HG03097 (cell line): ENCODE data around the gene TLCD1.

Experiments used
- ATAC-seq: cut with Tn5 transposase; IDR thresholded peaks from one replicate; pipeline ENCODE4 v1.9.1; 2021; ENCODE audit not compliant: unreplicated experiment, low FRiP score

Gene TLCD1

GRCh38 chr17:28715217-28715616 lies 10.8 kb downstream of the TLCD1 start:
- no peak for ATAC-seq

GRCh38 chr17:28714281-28714680 lies 11.8 kb downstream of the TLCD1 start:
- no peak for ATAC-seq

- ATAC-seq: no peak
Observed at GRCh38 chr17:28712705-28713415, 13.2 kb downstream of the TLCD1 start.

GRCh38 chr17:28712032-28712704 lies 13.9 kb downstream of the TLCD1 start:
- no peak for ATAC-seq

GRCh38 chr17:28711723-28712031 lies 14.4 kb downstream of the TLCD1 start, which contains the start of gene PROCA1:
Gene PROCA1, minus strand, starts transcription at chr17:28711888. Its CDS starts 228 bp downstream, at chr17:28711660.
- peak; percentile 2 for ATAC-seq

GRCh38 chr17:28710861-28711722 lies 14.9 kb downstream of the TLCD1 start:
- peak; percentile 60 for ATAC-seq

- no peak for ATAC-seq
Observed at GRCh38 chr17:28707339-28707720, 18.7 kb downstream of the TLCD1 start.

- no peak for ATAC-seq
Observed at GRCh38 chr17:28706471-28707338, 19.3 kb downstream of the TLCD1 start.

- ATAC-seq: no peak
Observed at GRCh38 chr17:28705728-28706334, 20.2 kb downstream of the TLCD1 start.

GRCh38 chr17:28705074-28705659 lies 20.9 kb downstream of the TLCD1 start:
- ATAC-seq: no peak

- no peak for ATAC-seq
Observed at GRCh38 chr17:28704219-28704858, 21.7 kb downstream of the TLCD1 start.

- no peak for ATAC-seq
Observed at GRCh38 chr17:28703552-28704218, 22.3 kb downstream of the TLCD1 start.

GRCh38 chr17:28702752-28703150 lies 23.3 kb downstream of the TLCD1 start:
- ATAC-seq: no peak

GRCh38 chr17:28702026-28702751 lies 23.8 kb downstream of the TLCD1 start:
- ATAC-seq: no peak

GRCh38 chr17:28700830-28701492 lies 25.1 kb downstream of the TLCD1 start:
- ATAC-seq: no peak

- ATAC-seq: no peak
Observed at GRCh38 chr17:28700278-28700677, 25.8 kb downstream of the TLCD1 start.

GRCh38 chr17:28698253-28698941 lies 27.6 kb downstream of the TLCD1 start:
- no peak for ATAC-seq
